K562 (cell line): ENCODE results near the gene VRK2. TPM values are rescaled to one million over a fixed set of nuclear protein-coding genes. Genes with fewer than 3 reads are reported as not detected.
A peak's percentile ranks its signal among the peaks of the same experiment; 100 is the strongest.

Experiments
- CAMTA2 ChIP-seq: fragments of 250-450 bp; sonication (Bioruptor Pico); conservative IDR thresholded peaks from 2 replicates; pipeline ENCODE4 v1.5.1; 2022
- CBFA2T2 ChIP-seq: fragments of 450-650 bp; conservative IDR thresholded peaks from 2 replicates; pipeline ENCODE4 v1.6.1; 2017; ENCODE audit warnings: mild to moderate bottlenecking
- CBFA2T3 ChIP-seq: fragments of 450-650 bp; IDR thresholded peaks from 2 replicates; pipeline ENCODE4 v1.6.1; 2017
- DMBX1 ChIP-seq: fragments of 250-450 bp; sonication (Bioruptor Pico); IDR thresholded peaks from 2 replicates; pipeline ENCODE4 v1.8.0; 2022; ENCODE audit warnings: inconsistent platforms, mild to moderate bottlenecking, moderate library complexity, borderline replicate concordance
- IFI16 ChIP-seq: fragments of 250-450 bp; sonication (Bioruptor Pico); IDR thresholded peaks from 2 replicates; pipeline ENCODE4 v2.1.2; 2022; ENCODE audit warnings: mild to moderate bottlenecking, inconsistent platforms
- ILF3 ChIP-seq: fragments of 450-650 bp; IDR thresholded peaks from 2 replicates; pipeline ENCODE4 v1.6.1; 2018; ENCODE audit warnings: antibody characterized with exemption, mild to moderate bottlenecking, moderate library complexity, borderline replicate concordance
- MEF2D ChIP-seq: conservative IDR thresholded peaks from 2 replicates; pipeline ENCODE4 v1.6.1; 2016; ENCODE audit warnings: low read depth, missing genetic modification characterization, missing compliant biosample characterization
- MXI1 ChIP-seq: IDR thresholded peaks from 2 replicates; pipeline ENCODE4 v1.6.1; 2011; ENCODE audit warnings: low read depth, mild to moderate bottlenecking, improper control_type of control experiment, low read length
- NELFE ChIP-seq: IDR thresholded peaks from 2 replicates; pipeline ENCODE4 v1.6.1; 2011; ENCODE audit warnings: mild to moderate bottlenecking; ENCODE audit not compliant: insufficient read depth, insufficient read length
- RBM17 ChIP-seq: fragments of 200-400 bp; formaldehyde crosslinking; IDR thresholded peaks from 2 replicates; pipeline ENCODE4 v1.6.1; 2017; ENCODE audit warnings: low read depth, mild to moderate bottlenecking, low read length, borderline replicate concordance
- TEAD4 ChIP-seq, 2 experiments: sonication (generic) in 1 of 2; formaldehyde crosslinking in 1 of 2; IDR thresholded peaks; 2 replicates each; pipeline versions ENCODE4 v1.6.1 to v1.8.0; 2012 to 2022; ENCODE audit warnings: borderline replicate concordance in 1 of 2, inconsistent platforms in 1 of 2, low read length in 1 of 2, mild to moderate bottlenecking in 1 of 2, missing genetic modification reagents in 1 of 2
- TOE1 ChIP-seq, 2 experiments: fragments of 450-650 bp in 1 of 2; sonication (generic) in 1 of 2; formaldehyde crosslinking in 1 of 2; IDR thresholded peaks; 2 replicates each; pipeline versions ENCODE4 v1.7.1 to v1.8.0; 2016 to 2022; ENCODE audit warnings: borderline replicate concordance in 2 of 2, mild to moderate bottlenecking in 2 of 2, antibody characterized with exemption in 1 of 2, inconsistent platforms in 1 of 2, low read depth in 1 of 2, missing genetic modification reagents in 1 of 2, moderate library complexity in 1 of 2
- ZFP36 ChIP-seq: fragments of 150-350 bp; IDR thresholded peaks from 2 replicates; pipeline ENCODE4 v1.6.1; 2018; ENCODE audit warnings: low read length, low read depth; ENCODE audit not compliant: partially characterized antibody
- ZNF282 ChIP-seq: sonication (generic); formaldehyde crosslinking; IDR thresholded peaks from 2 replicates; pipeline ENCODE4 v1.8.1; 2023; ENCODE audit warnings: missing genetic modification reagents
- polyA plus RNA-seq, 8 experiments: library from polyadenylated mRNA; depleted of rRNA in 4 of 8; stranded (reverse) in 5 of 8; unstranded in 3 of 8; fragments of >200 nt; fragmentation: Nextera tagmentation in 2 of 8; fragmentation: Illumina TruSeq in 1 of 8; extraction: Ambion mirVana in 2 of 8; extraction: Trizol in 1 of 8; gene quantifications; 2 replicates each; pipeline versions ENCODE4 v1.2.1 to v1.2.3, GENCODE V29; 2011 to 2014; ENCODE audit warnings: inconsistent platforms in 1 of 8, missing spikeins in 1 of 8
- total RNA-seq, 7 experiments: library from RNA; depleted of rRNA in 6 of 7; stranded (reverse); fragments of >200 nt in 6 of 7; fragmentation: Illumina TruSeq in 2 of 7; extraction: Trizol in 2 of 7; gene quantifications; 2 replicates each; pipeline versions ENCODE4 v1.2.1 to v1.2.3, GENCODE V29; 2011 to 2021; ENCODE audit warnings: low replicate concordance in 1 of 7
- TF ChIP-seq, protein P1 (sequence below), 3 experiments: IDR thresholded peaks in 2 of 3; conservative IDR thresholded peaks in 1 of 3; 2 replicates each; pipeline ENCODE4 v1.5.1; 2011 to 2012; ENCODE audit warnings: low read length in 3 of 3, mild to moderate bottlenecking in 3 of 3, control low read depth in 2 of 3, improper control_type of control experiment in 1 of 3, inconsistent platforms in 1 of 3, low read depth in 1 of 3, mixed read lengths in 1 of 3, moderate library complexity in 1 of 3; ENCODE audit not compliant: insufficient read depth in 2 of 3
- TF ChIP-seq, protein P2 (sequence below): fragments of 450-650 bp; IDR thresholded peaks from 2 replicates; pipeline ENCODE4 v1.7.1; 2018; ENCODE audit warnings: mild to moderate bottlenecking, low read depth; ENCODE audit not compliant: partially characterized antibody
- TF ChIP-seq, protein P3 (sequence below): fragments of 450-650 bp; formaldehyde crosslinking; conservative IDR thresholded peaks from 2 replicates; pipeline ENCODE4 v1.4.0; 2022; ENCODE audit warnings: mild to moderate bottlenecking, missing genetic modification characterization
- TF ChIP-seq, protein P4 (sequence below): fragments of 250-450 bp; sonication (Bioruptor Pico); IDR thresholded peaks from 2 replicates; pipeline ENCODE4 v1.5.0; 2021
- TF ChIP-seq, protein P5 (sequence below): fragments of 250-450 bp; sonication (Bioruptor Pico); IDR thresholded peaks from 2 replicates; pipeline ENCODE4 v1.4.0; 2020; ENCODE audit warnings: mild to moderate bottlenecking, moderate library complexity

The VRK2 gene
- total and polyA plus RNA-seq, 9 of the 15 experiments (the other 6 are each of a cell fraction or from before 2014, with no cell fraction given): 22.6 to 49.2 (median 36.2) TPM

DNA sequence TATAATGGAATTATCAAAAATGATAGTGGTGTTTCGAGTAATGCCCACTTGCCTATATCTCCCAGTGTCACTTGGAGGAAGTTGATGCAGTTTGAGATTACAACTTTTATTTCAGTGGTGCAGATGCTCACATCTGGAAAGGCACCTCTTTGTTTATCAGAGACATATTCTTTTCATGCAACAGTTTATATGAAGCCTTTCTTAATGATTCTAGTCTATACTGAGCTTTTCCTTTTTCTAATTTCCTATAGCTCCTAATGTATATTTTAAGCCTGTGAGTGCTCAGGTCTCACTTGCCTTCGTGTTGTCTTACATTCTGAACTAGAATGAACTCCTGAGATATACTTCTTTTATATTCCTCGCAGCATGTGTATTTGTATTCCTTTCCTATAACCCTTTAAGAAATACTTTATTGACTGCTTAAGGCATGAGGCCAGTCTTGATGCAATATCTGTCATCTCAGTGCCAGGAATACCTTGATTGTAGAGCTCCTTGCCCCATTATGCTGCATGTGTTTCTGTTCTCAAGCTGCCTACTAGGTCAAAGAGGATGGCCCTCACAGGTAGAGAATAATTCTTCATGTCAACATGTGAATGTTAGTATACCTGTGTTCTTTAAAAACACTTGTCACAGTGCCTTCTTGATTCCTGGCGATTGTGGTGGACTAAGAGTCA lies 52.6 kb downstream of the VRK2 start (continued):
- TF ChIP-seq, protein P1, sequence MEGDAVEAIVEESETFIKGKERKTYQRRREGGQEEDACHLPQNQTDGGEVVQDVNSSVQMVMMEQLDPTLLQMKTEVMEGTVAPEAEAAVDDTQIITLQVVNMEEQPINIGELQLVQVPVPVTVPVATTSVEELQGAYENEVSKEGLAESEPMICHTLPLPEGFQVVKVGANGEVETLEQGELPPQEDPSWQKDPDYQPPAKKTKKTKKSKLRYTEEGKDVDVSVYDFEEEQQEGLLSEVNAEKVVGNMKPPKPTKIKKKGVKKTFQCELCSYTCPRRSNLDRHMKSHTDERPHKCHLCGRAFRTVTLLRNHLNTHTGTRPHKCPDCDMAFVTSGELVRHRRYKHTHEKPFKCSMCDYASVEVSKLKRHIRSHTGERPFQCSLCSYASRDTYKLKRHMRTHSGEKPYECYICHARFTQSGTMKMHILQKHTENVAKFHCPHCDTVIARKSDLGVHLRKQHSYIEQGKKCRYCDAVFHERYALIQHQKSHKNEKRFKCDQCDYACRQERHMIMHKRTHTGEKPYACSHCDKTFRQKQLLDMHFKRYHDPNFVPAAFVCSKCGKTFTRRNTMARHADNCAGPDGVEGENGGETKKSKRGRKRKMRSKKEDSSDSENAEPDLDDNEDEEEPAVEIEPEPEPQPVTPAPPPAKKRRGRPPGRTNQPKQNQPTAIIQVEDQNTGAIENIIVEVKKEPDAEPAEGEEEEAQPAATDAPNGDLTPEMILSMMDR (IDR thresholded peaks at IDR 0.05 in 2 of 3, conservative IDR thresholded peaks at IDR 0.05 in 1 of 3; ENCODE audit: insufficient read depth in 2 of 3, low read depth in 1 of 3, low read length in 3 of 3): no peak
- no peak for TF ChIP-seq CAMTA2 (CRISPR knock-in tag)
- TF ChIP-seq ZFP36: no peak
- TF ChIP-seq MXI1: no peak
- TF ChIP-seq DMBX1 (CRISPR knock-in tag): no peak
- TF ChIP-seq RBM17: no peak
- TF ChIP-seq, protein P2, sequence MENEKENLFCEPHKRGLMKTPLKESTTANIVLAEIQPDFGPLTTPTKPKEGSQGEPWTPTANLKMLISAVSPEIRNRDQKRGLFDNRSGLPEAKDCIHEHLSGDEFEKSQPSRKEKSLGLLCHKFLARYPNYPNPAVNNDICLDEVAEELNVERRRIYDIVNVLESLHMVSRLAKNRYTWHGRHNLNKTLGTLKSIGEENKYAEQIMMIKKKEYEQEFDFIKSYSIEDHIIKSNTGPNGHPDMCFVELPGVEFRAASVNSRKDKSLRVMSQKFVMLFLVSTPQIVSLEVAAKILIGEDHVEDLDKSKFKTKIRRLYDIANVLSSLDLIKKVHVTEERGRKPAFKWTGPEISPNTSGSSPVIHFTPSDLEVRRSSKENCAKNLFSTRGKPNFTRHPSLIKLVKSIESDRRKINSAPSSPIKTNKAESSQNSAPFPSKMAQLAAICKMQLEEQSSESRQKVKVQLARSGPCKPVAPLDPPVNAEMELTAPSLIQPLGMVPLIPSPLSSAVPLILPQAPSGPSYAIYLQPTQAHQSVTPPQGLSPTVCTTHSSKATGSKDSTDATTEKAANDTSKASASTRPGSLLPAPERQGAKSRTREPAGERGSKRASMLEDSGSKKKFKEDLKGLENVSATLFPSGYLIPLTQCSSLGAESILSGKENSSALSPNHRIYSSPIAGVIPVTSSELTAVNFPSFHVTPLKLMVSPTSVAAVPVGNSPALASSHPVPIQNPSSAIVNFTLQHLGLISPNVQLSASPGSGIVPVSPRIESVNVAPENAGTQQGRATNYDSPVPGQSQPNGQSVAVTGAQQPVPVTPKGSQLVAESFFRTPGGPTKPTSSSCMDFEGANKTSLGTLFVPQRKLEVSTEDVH: no peak
- no peak for TF ChIP-seq IFI16 (CRISPR knock-in tag)
- TF ChIP-seq, protein P3, sequence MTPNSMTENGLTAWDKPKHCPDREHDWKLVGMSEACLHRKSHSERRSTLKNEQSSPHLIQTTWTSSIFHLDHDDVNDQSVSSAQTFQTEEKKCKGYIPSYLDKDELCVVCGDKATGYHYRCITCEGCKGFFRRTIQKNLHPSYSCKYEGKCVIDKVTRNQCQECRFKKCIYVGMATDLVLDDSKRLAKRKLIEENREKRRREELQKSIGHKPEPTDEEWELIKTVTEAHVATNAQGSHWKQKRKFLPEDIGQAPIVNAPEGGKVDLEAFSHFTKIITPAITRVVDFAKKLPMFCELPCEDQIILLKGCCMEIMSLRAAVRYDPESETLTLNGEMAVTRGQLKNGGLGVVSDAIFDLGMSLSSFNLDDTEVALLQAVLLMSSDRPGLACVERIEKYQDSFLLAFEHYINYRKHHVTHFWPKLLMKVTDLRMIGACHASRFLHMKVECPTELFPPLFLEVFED (CRISPR knock-in tag): no peak
- peak; percentile 51 for TF ChIP-seq CBFA2T2
- TF ChIP-seq, protein P4, sequence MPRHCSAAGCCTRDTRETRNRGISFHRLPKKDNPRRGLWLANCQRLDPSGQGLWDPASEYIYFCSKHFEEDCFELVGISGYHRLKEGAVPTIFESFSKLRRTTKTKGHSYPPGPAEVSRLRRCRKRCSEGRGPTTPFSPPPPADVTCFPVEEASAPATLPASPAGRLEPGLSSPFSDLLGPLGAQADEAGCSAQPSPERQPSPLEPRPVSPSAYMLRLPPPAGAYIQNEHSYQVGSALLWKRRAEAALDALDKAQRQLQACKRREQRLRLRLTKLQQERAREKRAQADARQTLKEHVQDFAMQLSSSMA (CRISPR knock-in tag): no peak
- no peak for TF ChIP-seq ILF3
- no peak for TF ChIP-seq MEF2D (tag)
- TF ChIP-seq TEAD4 (IDR thresholded peaks at IDR 0.05; ENCODE audit: low read length): peak; percentile 82
- TF ChIP-seq TEAD4 (CRISPR knock-in tag; IDR thresholded peaks at IDR 0.05; ENCODE audit: borderline replicate concordance): no peak
- TF ChIP-seq ZNF282 (CRISPR knock-in tag): no peak
- no peak for TF ChIP-seq TOE1 (IDR thresholded peaks at IDR 0.05; ENCODE audit: borderline replicate concordance)
- TF ChIP-seq TOE1 (CRISPR knock-in tag; IDR thresholded peaks at IDR 0.05; ENCODE audit: borderline replicate concordance, low read depth): no peak
- no peak for TF ChIP-seq NELFE
- TF ChIP-seq CBFA2T3: peak; percentile 73
- TF ChIP-seq, protein P5, sequence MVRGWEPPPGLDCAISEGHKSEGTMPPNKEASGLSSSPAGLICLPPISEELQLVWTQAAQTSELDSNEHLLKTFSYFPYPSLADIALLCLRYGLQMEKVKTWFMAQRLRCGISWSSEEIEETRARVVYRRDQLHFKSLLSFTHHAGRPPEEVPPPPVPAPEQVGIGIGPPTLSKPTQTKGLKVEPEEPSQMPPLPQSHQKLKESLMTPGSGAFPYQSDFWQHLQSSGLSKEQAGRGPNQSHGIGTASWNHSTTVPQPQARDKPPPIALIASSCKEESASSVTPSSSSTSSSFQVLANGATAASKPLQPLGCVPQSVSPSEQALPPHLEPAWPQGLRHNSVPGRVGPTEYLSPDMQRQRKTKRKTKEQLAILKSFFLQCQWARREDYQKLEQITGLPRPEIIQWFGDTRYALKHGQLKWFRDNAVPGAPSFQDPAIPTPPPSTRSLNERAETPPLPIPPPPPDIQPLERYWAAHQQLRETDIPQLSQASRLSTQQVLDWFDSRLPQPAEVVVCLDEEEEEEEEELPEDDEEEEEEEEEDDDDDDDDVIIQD: no peak
